GM18517 (cell line): ENCODE measurements around the gene ARGLU1.

ENCODE experiments used
- ATAC-seq: cut with Tn5 transposase; IDR thresholded peaks from one replicate; pipeline ENCODE4 v1.9.1; 2021; ENCODE audit warnings: mild to moderate bottlenecking, moderate library complexity; ENCODE audit not compliant: unreplicated experiment

ARGLU1 gene

GRCh38 chr13:106503730-106504453 is 64.0 kb downstream of the ARGLU1 start:
- ATAC-seq, result no peak

- no peak for ATAC-seq
Measured at GRCh38 chr13:106503272-106503671, 64.7 kb downstream of the ARGLU1 start.

- no peak for ATAC-seq
Measured at GRCh38 chr13:106500445-106500844, 67.5 kb downstream of the ARGLU1 start.

- ATAC-seq, result peak; percentile 87
Measured at GRCh38 chr13:106499896-106500295, 68.0 kb downstream of the ARGLU1 start.

- no peak for ATAC-seq
Measured at GRCh38 chr13:106499113-106499512, 68.8 kb downstream of the ARGLU1 start.

DNA sequence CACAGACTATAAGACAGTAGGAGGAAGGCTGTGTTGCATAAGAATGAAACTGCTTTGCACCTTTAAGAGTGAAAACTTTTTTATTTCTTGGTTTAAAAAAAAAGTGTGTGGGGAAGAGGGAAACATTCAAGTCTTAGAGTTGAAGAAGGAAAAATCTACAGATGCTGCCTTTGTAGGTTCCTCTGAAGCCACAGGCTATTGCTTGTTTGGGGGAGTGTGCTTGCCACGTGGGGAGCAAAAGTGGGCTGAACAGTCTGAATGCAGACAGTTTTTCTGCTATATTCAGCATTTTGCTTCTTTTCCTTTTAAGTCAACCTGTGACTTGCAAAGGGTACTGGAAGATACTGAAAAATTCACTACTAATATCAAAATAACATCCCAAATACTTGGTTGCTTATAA is 69.4 kb downstream of the ARGLU1 start:
- ATAC-seq, result no peak

DNA sequence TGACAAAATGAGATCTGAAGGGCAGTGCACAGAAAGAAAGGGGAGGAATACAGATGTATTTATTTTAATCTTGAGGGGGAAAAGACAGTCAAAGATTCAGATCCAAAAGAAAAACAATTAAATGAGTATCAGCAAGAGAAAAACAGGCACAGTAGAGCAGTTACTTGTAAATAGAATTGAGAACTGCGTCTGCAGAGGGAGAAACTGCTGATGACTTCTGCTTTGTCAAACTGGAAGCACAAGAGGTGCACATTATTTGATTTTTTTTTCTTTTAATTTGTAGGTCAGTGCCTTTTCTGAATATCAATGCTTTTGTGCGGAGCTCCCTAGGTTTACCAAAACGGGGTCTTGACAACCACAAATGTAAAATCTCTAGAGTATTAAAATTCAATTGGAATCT is 69.8 kb downstream of the ARGLU1 start:
- ATAC-seq, result no peak

DNA sequence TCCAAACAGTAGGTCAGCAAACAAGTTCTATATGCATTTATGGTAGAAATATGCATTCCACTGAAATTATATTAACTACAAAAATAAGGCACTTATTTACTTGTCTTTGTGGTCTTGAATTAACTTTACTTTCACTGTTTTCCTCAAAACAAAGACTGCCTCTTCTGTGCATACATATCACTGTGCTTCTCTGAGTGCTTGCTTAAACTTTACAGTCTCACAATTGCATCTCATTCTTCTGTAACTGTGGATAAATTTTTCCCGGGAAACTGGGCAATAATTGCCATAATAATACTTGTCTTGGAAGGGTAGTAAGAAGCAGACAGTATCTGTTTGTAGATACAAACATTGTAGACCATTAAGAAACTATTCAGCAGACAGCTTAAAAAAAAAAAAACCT is 70.9 kb downstream of the ARGLU1 start:
- no peak for ATAC-seq

GRCh38 chr13:106496072-106496997 is 71.6 kb downstream of the ARGLU1 start:
- no peak for ATAC-seq

DNA sequence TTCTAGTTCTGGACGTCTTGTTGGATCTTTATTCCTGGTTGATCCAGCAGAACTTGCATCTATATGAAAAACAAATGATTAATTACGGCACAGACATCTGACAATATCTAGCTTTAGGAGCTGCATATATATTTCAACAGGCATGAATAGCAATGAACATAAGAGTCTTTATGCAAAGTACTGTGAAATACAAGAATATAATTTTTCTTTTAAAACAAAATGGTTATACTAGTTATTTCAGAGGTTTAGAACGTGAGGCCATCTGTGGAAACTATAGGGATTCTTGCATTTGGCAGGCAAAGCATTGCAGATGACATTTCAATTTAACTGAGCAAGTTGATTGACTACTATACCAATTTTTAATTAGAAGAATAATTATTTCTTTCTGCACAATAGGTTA is 73.0 kb downstream of the ARGLU1 start:
- ATAC-seq, result no peak

DNA sequence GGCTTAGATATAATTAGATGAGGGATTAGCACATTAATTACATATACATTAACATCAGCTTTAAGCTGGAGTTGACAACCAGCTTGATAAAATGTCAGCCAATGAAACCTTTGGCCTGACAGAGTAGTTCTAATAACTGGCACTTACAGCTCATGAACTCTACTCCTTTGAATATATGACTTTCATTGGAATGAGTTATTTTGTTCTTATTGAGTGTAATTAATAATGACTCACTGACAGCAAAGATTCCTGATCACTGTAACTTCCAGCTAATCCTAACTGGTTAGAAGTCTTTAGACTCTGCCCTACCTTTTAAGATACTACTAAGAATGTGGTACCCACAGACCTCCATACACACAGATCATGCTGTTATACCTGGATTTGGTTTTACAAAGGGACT is 73.4 kb downstream of the ARGLU1 start:
- ATAC-seq, result no peak

GRCh38 chr13:106493533-106494220 is 74.3 kb downstream of the ARGLU1 start:
- ATAC-seq, result peak; percentile 73

GRCh38 chr13:106492588-106493475 is 75.1 kb downstream of the ARGLU1 start:
- ATAC-seq, result no peak

DNA sequence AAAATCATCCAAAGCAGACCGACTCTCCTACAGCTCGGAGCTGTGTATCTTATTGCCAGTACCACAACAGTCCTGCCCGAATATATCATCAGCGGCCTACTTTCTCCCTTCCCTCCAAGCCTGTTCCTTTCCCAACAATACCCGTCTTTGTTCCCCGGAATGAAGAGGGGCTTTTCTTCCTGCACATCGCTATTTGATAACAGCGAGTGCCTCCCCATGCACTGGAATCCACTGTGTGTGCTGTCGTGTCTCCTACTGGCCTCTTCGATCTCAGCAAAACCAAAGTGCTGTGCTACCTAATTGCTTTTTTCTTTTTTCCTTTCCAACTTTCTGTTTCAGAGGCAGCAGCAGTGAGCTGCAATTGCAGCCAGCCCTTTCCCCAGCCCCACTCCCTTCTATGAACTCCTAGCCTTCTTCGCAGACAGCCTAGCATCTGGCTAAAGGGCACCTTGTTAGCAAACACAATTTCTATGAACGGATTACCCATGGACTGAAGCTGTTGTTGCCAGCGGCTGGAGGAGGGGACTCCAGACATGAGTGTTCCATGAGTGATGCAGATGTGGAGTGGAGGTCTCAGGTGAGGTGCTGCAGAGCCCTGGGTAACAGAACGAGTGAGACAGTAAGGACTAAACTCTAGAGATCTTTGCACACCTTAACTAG is 75.9 kb downstream of the ARGLU1 start:
- no peak for ATAC-seq
